GM13977 (cell line): ENCODE results near the gene SET.
"Not testable (repeated sequence)": the region's sequence is repeated elsewhere in the genome, so short reads cannot be mapped to it uniquely, and the experiment has no call there.

ENCODE experiments used
- DNase-seq: peaks from one replicate; pipeline ENCODE4 v3.0.0; 2012; ENCODE audit warnings: low spot score
- CTCF ChIP-seq: IDR thresholded peaks from 2 replicates; pipeline ENCODE4 v1.5.1; 2012; ENCODE audit warnings: mild to moderate bottlenecking, control low read depth; ENCODE audit not compliant: insufficient read depth; ENCODE audit errors: extremely low read depth, missing control alignments
- in situ Hi-C: fragments of 300-500 bp; cut with MboI; formaldehyde crosslinking; loops from one replicate; pipeline ENCODE4 v1.12.0; 2022; ENCODE audit warnings: low sequenced_read_pairs, low pct_unique_long_range_greater_than_20kb, mixed read lengths, inconsistent platforms; ENCODE audit not compliant: unreplicated experiment

The SET gene

GRCh38 chr9:128688501-128689292, at the start of gene SET:
SET (plus strand) TSS chr9:128689222; CDS start chr9:128689583, 361 bp downstream.
- in situ Hi-C loops = no loop called here
- no peak for TF ChIP-seq CTCF
- peak; percentile 100 for DNase-seq

GRCh38 chr9:128640603-128641002, 48.4 kb upstream of the SET start:
- TF ChIP-seq CTCF = no peak
- in situ Hi-C loops = no loop called here
- no peak for DNase-seq

- TF ChIP-seq CTCF = no peak
- in situ Hi-C loops = no loop called here
- no peak for DNase-seq
Measured at GRCh38 chr9:128642675-128643245, 46.3 kb upstream of the SET start.

- in situ Hi-C loops = no loop called here
- DNase-seq = peak; percentile 71
- no peak for TF ChIP-seq CTCF
Measured at GRCh38 chr9:128643519-128644300, 45.3 kb upstream of the SET start.

GRCh38 chr9:128648206-128648605, 40.8 kb upstream of the SET start:
- DNase-seq, in situ Hi-C loops: not testable (repeated sequence)
- TF ChIP-seq CTCF = peak; percentile 35

- in situ Hi-C loops = no loop called here
- TF ChIP-seq CTCF = no peak
- DNase-seq = no peak
Measured at GRCh38 chr9:128651798-128652197, 37.2 kb upstream of the SET start.
